HepG2 (cell line): ENCODE results near the gene SNX21. TPM values are rescaled to one million over a fixed set of nuclear protein-coding genes. Genes with fewer than 3 reads are reported as not detected.

Experiments used
- ATF7-NPFF ChIP-seq: sonication (generic); formaldehyde crosslinking; IDR thresholded peaks from 2 replicates; pipeline ENCODE4 v1.8.1; 2023; ENCODE audit warnings: mild to moderate bottlenecking, low read depth, missing genetic modification reagents, moderate library complexity
- ESRRA ChIP-seq: sonication (generic); formaldehyde crosslinking; IDR thresholded peaks from 2 replicates; pipeline ENCODE4 v1.5.1; 2020; ENCODE audit warnings: mild to moderate bottlenecking, low read depth, missing genetic modification reagents
- EZH2 ChIP-seq: conservative IDR thresholded peaks from 2 replicates; pipeline ENCODE4 v1.6.1; 2012; ENCODE audit warnings: mild to moderate bottlenecking, low read depth, low read length, moderate library complexity
- FOXM1 ChIP-seq: sonication (generic); formaldehyde crosslinking; IDR thresholded peaks from 2 replicates; pipeline ENCODE4 v1.5.0; 2020; ENCODE audit warnings: missing genetic modification reagents
- HCFC1 ChIP-seq: fragments of 150-350 bp; IDR thresholded peaks from 2 replicates; pipeline ENCODE4 v1.6.1; 2014; ENCODE audit warnings: low read depth, low read length
- IKZF4 ChIP-seq: sonication (generic); formaldehyde crosslinking; IDR thresholded peaks from 2 replicates; pipeline ENCODE4 v1.5.1; 2020; ENCODE audit warnings: borderline replicate concordance, mild to moderate bottlenecking, low read depth, missing genetic modification reagents; ENCODE audit errors: not compliant biosample characterization
- JUND ChIP-seq: sonication (generic); formaldehyde crosslinking; IDR thresholded peaks from 2 replicates; pipeline ENCODE4 v1.8.0; 2022; ENCODE audit warnings: mild to moderate bottlenecking, missing genetic modification reagents
- NFE2L1 ChIP-seq: sonication (generic); formaldehyde crosslinking; IDR thresholded peaks from 2 replicates; pipeline ENCODE4 v1.4.0; 2020; ENCODE audit warnings: missing genetic modification reagents, mild to moderate bottlenecking, borderline replicate concordance
- PLSCR1 ChIP-seq: sonication (generic); formaldehyde crosslinking; IDR thresholded peaks from 2 replicates; pipeline ENCODE4 v1.5.0; 2020; ENCODE audit warnings: missing genetic modification reagents, mild to moderate bottlenecking, borderline replicate concordance
- PRDM10 ChIP-seq: sonication (generic); formaldehyde crosslinking; IDR thresholded peaks from 2 replicates; pipeline ENCODE4 v1.4.0; 2020; ENCODE audit warnings: low read depth, missing genetic modification reagents
- SMARCE1 ChIP-seq: fragments of 450-650 bp; IDR thresholded peaks from 2 replicates; pipeline ENCODE4 v1.6.1; 2017; ENCODE audit warnings: borderline replicate concordance
- TCF12 ChIP-seq, 2 experiments: fragments of 450-650 bp in 1 of 2; sonication (generic) in 1 of 2; formaldehyde crosslinking in 1 of 2; IDR thresholded peaks; 2 replicates each; pipeline versions ENCODE4 v1.6.1 to v1.8.0; 2017 to 2022; ENCODE audit warnings: antibody characterized with exemption in 1 of 2, mild to moderate bottlenecking in 1 of 2, missing genetic modification reagents in 1 of 2, moderate library complexity in 1 of 2
- TEAD3 ChIP-seq: optimal IDR thresholded peaks from 2 replicates; pipeline ENCODE3; 2016; ENCODE audit warnings: borderline replicate concordance
- YEATS4 ChIP-seq: sonication (generic); formaldehyde crosslinking; IDR thresholded peaks from 2 replicates; pipeline ENCODE4 v1.4.0; 2020; ENCODE audit warnings: missing genetic modification reagents, borderline replicate concordance
- ZFP82 ChIP-seq: sonication (generic); formaldehyde crosslinking; IDR thresholded peaks from 2 replicates; pipeline ENCODE4 v1.5.1; 2020; ENCODE audit warnings: mild to moderate bottlenecking, missing genetic modification reagents, borderline replicate concordance
- ZNF329 ChIP-seq: sonication (generic); formaldehyde crosslinking; IDR thresholded peaks from 2 replicates; pipeline ENCODE4 v1.9.0; 2021; ENCODE audit warnings: low read depth, mild to moderate bottlenecking, missing genetic modification reagents
- ZNF501 ChIP-seq: sonication (generic); formaldehyde crosslinking; IDR thresholded peaks from 2 replicates; pipeline ENCODE4 v1.5.1; 2020; ENCODE audit warnings: mild to moderate bottlenecking, moderate library complexity, missing genetic modification reagents
- ZNF574 ChIP-seq: sonication (generic); formaldehyde crosslinking; IDR thresholded peaks from 2 replicates; pipeline ENCODE4 v1.4.0; 2020; ENCODE audit warnings: missing genetic modification reagents
- ZNF713 ChIP-seq: sonication (generic); formaldehyde crosslinking; IDR thresholded peaks from 2 replicates; pipeline ENCODE4 v1.4.0; 2020; ENCODE audit warnings: mild to moderate bottlenecking, missing genetic modification reagents
- ZSCAN12 ChIP-seq: sonication (generic); formaldehyde crosslinking; IDR thresholded peaks from 2 replicates; pipeline ENCODE4 v1.9.0; 2021; ENCODE audit warnings: mild to moderate bottlenecking, missing genetic modification reagents
- polyA plus RNA-seq, 8 experiments: library from polyadenylated mRNA; depleted of rRNA in 3 of 8; stranded (reverse) in 7 of 8; unstranded in 1 of 8; fragments of >200 nt; fragmentation: Illumina TruSeq in 4 of 8; extraction: Trizol in 4 of 8; gene quantifications; 2 replicates each; pipeline versions ENCODE4 v1.2.1 to v1.2.3, GENCODE V29; 2011 to 2016; ENCODE audit warnings: low read depth in 4 of 8, missing spikeins in 1 of 8, mixed read lengths in 1 of 8; ENCODE audit not compliant: insufficient read depth in 1 of 8
- total RNA-seq, 5 experiments: library from RNA; depleted of rRNA; stranded (reverse); fragments of >200 nt; fragmentation: Illumina TruSeq; extraction: Trizol; gene quantifications; 2 replicates each; pipeline ENCODE4 v1.2.3, GENCODE V29; 2016; ENCODE audit warnings: low read depth in 1 of 5

The SNX21 gene
- total and polyA plus RNA-seq, 2 of the 13 experiments (the other 11 are each of a cell fraction or from before 2014, with no cell fraction given), result 7.7 to 12.8 TPM

- TF ChIP-seq ATF7-NPFF (CRISPR knock-in tag) (peak; percentile 51), ZNF574 (peak; percentile 58; the same call in 1 of the 2 replicates), FOXM1 (no peak; the same call in 1 of the 2 replicates), EZH2 (no peak), SMARCE1 (no peak), PLSCR1 (CRISPR knock-in tag) (no peak), IKZF4 (CRISPR knock-in tag) (peak; percentile 68), NFE2L1 (CRISPR knock-in tag) (peak; percentile 81; the same call in 1 of the 2 replicates), ZNF329 (CRISPR knock-in tag) (peak; percentile 70; the same call in 1 of the 2 replicates), ESRRA (CRISPR knock-in tag) (peak; percentile 78; the same call in 1 of the 2 replicates), ZFP82 (CRISPR knock-in tag) (peak; percentile 83; the same call in 1 of the 2 replicates), ZNF713 (CRISPR knock-in tag) (0 out of 2 replicates have a peak, but pooled peaks have one; percentile 39), JUND (no peak), ZSCAN12 (CRISPR knock-in tag) (no peak), TCF12 (IDR thresholded peaks at IDR 0.05) (no peak), TCF12 (CRISPR knock-in tag; IDR thresholded peaks at IDR 0.05) (peak; percentile 52; the same call in 1 of the 2 replicates), HCFC1 (no peak), TEAD3 (CRISPR knock-in tag) (peak; percentile 65), ZNF501 (CRISPR knock-in tag) (peak; percentile 38; the same call in 1 of the 2 replicates), YEATS4 (no peak; the same call in 1 of the 2 replicates), PRDM10 (CRISPR knock-in tag) (0 out of 2 replicates have a peak, but pooled peaks have one; percentile 33)
Measured at GRCh38 chr20:45833883-45834796, 541 bp downstream of the SNX21 start (continued).
